Smooth muscle cell of the umbilical artery (primary cell): Measurements from ENCODE around the gene LBH. TPM values are rescaled to one million over a fixed set of nuclear protein-coding genes. Genes with fewer than 3 reads are reported as not detected.

ENCODE experiments used
- total RNA-seq: library from RNA; depleted of rRNA; stranded (reverse); fragments of >200 nt; gene quantifications from 2 replicates; pipeline ENCODE4 v1.2.3, GENCODE V29; 2014

LBH gene
- 26.3 and 30.9 TPM in 2 replicates for total RNA-seq

GRCh38 chr2:30231212-30231995, at the start of gene LBH:
Gene LBH (plus strand): TSS chr2:30231534. CDS start chr2:30231739, 205 bp downstream.

Other genes with a start within 250 kb of the LBH start
- 78.1 and 92.9 TPM in 2 replicates for gene YPEL5, start 84.5 kb upstream of the LBH start, total RNA-seq
- 11.0 and 13.0 TPM in 2 replicates for gene LCLAT1, start 215.7 kb downstream of the LBH start, total RNA-seq